HEK293T (cell line): ENCODE measurements around the gene MLLT10.

Experiments
- BHLHE40 ChIP-seq: fragments of 450-650 bp; IDR thresholded peaks from 2 replicates; pipeline ENCODE4 v1.6.1; 2016; ENCODE audit warnings: mild to moderate bottlenecking, moderate library complexity, borderline replicate concordance
- CTBP1 ChIP-seq: fragments of 450-650 bp; IDR thresholded peaks from 2 replicates; pipeline ENCODE4 v1.6.1; 2016; ENCODE audit warnings: borderline replicate concordance
- FOXA1 ChIP-seq: fragments of 450-650 bp; IDR thresholded peaks from 2 replicates; pipeline ENCODE4 v1.6.1; 2016; ENCODE audit warnings: mild to moderate bottlenecking
- FOXM1 ChIP-seq: fragments of 450-650 bp; IDR thresholded peaks from 2 replicates; pipeline ENCODE4 v1.6.1; 2017; ENCODE audit warnings: mild to moderate bottlenecking, borderline replicate concordance
- HDGF ChIP-seq: fragments of 450-650 bp; IDR thresholded peaks from 2 replicates; pipeline ENCODE4 v1.6.1; 2017; ENCODE audit warnings: antibody characterized with exemption, borderline replicate concordance
- L3MBTL2 ChIP-seq: fragments of 450-650 bp; conservative IDR thresholded peaks from 2 replicates; pipeline ENCODE4 v1.6.1; 2016; ENCODE audit warnings: mild to moderate bottlenecking
- NFRKB ChIP-seq: fragments of 450-650 bp; IDR thresholded peaks from 2 replicates; pipeline ENCODE4 v1.6.1; 2016; ENCODE audit warnings: mild to moderate bottlenecking, moderate library complexity
- SP1 ChIP-seq: fragments of 450-650 bp; IDR thresholded peaks from 2 replicates; pipeline ENCODE4 v1.6.1; 2017
- SUZ12 ChIP-seq: fragments of 450-650 bp; IDR thresholded peaks from 2 replicates; pipeline ENCODE4 v1.6.1; 2016; ENCODE audit warnings: mild to moderate bottlenecking
- TARDBP ChIP-seq: fragments of 450-650 bp; IDR thresholded peaks from 2 replicates; pipeline ENCODE4 v1.6.1; 2016

DNA sequence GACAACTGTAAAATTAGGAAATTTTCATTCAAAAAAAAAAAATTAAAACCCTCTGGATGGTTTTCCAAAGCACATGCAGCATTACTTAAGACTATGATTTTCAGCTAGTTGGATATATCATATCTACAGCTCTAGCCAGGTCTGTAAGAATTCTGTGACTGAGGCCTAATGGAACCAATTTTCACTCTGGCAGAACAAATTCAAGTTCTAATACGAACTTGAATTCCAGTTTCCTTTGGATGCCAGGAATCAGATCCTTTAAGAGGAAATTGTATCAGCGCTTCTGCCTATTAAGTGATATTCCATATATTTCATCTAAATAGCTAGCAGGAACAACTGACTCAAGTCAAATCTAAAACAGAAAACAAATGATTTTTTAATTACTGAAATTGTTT, 43.3 kb upstream of the MLLT10 start:
- no peak for TF ChIP-seq BHLHE40
- no peak for TF ChIP-seq FOXA1
- TF ChIP-seq TARDBP = no peak
- TF ChIP-seq SUZ12 = no peak
- no peak for TF ChIP-seq HDGF
- no peak for TF ChIP-seq NFRKB
- no peak for TF ChIP-seq FOXM1
- no peak for TF ChIP-seq SP1
- no peak for TF ChIP-seq CTBP1
- no peak for TF ChIP-seq L3MBTL2
